HG03097 (cell line): ENCODE measurements around the gene SLC25A5.
A peak's percentile ranks its signal among the peaks of the same experiment; 100 is the strongest.
"Not testable (repeated sequence)": the region's sequence is repeated elsewhere in the genome, so short reads cannot be mapped to it uniquely, and the experiment has no call there.

Source experiments
- ATAC-seq: cut with Tn5 transposase; IDR thresholded peaks from one replicate; pipeline ENCODE4 v1.9.1; 2021; ENCODE audit not compliant: unreplicated experiment, low FRiP score

The SLC25A5 gene

DNA sequence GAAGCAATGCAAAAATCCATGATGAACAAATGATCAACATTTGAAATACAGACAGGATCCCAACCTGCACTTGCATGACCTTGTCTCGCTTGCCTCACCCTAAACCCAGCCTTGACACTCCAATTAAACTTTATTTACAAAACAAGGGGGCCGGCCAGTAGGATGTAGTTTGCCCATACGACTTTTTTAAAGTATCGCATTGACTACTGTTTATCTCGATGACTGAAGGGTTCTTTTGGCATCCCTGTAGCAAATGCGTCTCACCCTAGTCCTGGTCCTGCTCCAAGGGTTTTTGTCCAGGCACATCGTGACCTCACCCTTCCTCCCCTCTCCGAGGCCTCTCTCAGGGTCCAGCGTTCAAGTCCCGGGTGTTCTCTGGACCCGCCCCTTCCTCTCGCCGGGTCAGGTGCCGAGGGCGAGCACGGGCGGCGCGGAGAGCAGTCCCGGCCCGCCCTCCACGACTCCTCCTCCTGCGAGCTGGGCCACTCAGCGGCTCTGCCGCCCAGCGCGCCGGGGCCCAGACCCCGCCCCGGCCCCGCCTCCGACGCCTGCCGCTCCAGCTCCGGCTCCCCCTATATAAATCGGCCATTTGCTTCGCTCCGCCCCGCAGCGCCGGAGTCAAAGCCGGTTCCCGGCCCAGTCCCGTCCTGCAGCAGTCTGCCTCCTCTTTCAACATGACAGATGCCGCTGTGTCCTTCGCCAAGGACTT lies at the start of gene SLC25A5:
SLC25A5 (plus strand) TSS at position 603 of the 709 bp plus-strand sequence; CDS start at position 675, 72 bp downstream.
- ATAC-seq: peak; percentile 88

- no peak for ATAC-seq
These were observed 49.1 kb upstream of the SLC25A5 start for GRCh38 chrX:119419146-119419545.

DNA sequence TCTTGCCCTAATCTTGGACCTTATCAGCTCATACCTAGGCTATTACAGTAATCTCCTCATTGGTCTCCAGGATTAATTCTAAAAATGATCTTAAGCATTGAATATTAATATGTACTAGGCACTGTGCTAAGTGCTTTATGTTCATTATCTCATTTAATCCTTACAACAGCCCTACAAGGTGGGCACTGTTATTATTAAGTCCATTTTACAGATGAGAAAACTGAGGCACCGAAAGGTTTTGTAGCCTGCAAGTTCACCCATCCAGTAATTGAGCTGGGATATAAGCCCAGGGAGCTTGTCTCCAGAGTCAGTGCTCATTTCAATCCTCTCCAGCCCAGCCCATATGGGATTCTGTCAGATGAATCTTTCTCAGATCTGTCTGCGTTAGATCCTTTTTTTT lies 48.3 kb upstream of the SLC25A5 start:
- no peak for ATAC-seq

DNA sequence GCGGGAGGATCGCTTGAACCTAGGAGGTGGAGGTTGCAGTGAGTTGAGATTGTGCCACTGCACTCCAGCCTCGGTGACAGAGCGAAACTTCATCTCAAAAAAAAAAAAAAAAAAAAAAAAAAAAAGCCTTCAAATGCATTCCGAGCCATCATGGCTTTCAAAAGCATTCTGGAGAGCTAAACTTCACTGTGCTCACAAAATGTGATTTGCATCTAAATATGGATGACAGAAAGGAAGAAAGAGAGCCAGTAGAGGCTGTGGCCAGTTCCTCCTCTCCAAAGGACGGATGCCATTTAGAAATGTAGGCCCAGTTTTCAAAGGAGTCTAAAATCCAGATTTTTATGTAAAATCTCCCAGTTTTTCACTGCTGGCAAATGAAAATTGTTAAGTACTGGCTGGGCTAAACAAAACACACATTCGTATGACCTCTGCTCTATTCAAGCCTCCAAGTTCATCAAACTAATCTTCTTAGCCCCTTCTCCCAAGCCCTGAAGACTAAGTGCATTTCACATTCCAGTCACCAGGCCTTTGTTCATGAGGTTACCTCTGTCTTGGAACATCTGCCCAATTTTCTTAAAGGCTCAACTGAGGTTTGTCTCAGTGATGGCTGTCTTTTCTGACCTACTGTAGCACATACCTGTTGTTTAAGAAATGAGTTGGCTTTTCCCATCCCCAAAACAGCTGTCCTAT lies 47.1 kb upstream of the SLC25A5 start:
- no peak for ATAC-seq

DNA sequence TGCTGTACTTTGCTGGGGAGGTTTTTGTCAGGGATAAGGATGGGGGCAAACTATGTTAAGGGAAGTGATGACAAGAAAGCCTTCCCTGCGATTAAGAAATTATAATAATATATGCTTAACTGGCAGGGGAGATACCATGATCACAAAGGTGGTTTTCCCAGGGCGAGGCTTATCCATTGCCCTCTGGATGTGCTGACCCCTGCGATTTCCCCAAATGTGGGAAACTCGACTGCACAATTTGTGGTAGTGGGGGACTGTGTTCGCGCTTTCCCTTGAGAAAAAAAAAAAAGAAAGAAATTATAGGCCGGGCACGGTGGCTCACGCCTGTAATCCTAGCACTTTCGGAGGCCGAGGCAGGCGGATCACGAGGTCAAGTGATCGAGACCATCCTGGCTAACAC lies 44.6 kb upstream of the SLC25A5 start:
- no peak for ATAC-seq

DNA sequence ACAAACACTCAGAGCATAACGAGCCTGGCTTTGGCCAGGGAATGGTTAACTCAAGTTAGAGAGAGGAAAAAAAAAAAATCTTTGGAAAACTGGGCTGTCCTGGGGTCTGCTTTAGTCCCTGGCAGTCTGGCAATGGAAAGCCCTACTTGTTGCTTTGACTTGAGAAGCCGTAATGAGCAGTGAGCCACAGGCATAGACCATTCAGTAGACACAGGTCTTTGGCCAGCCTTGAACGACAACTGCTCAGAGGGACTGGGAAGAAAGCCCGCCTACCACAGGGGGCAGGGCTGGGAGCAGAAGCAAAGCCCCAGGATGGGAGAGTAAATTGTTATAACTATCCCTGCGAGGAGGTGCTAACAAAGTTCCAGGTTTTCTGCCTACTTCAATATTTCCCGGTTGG lies 43.2 kb upstream of the SLC25A5 start:
- ATAC-seq: no peak

DNA sequence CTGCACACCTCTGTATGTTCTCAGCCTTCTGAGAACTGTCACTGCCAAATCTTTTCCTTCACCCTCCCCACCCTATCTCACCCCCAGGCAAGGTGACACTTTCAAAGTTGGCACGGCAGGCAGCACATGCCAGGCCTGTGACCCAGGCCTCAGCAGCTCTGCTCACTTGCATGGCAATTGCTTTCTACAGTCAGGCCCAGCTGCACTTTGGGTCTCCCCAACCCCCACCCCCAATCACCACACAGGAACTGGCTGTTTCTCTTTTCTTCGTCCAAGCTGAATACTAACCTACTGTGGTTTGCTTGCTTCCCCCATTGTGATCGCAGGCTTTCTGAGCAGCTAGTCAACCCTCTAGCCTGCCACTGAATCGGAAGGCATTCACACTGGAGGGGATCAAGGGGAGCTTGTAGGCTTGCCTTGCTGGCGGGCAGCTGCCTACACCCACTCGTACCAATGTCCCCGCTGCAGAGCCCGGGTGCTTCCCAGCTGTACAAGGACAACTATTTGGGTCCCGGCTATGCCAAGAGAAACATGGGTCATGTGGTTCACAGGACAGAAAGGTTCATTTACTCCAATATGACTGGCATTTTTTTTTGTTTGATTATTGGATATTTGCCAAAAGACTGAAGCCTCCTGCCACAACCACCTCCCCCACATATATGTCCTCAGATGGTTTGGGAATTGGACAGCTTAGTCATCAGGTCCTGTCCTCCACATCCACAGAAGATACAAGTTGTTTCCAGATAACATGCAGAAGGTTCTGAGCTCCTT lies 41.0 kb upstream of the SLC25A5 start:
- peak; percentile 75 for ATAC-seq

GRCh38 chrX:119427795-119428185 lies 40.5 kb upstream of the SLC25A5 start:
- ATAC-seq: no peak

DNA sequence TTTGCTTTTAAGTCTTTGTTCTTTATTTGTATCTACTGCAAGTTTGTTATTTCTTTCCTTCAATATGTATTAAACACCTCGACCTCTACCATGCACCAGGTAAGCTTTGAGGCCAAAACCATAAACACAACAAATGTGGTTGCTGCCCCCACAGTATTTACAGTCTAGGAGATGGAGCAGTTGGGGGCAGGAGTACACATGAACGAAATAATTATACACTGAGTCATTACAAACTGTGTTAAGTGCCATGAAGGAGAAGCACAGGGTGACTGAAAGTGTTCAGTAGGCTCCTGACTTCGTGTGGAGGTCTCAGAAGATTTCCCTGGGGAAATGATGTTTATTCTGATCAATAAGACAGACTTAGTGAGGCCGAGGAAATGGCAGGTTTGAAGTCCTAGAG lies 38.8 kb upstream of the SLC25A5 start:
- no peak for ATAC-seq

- not testable (repeated sequence) for ATAC-seq
These were observed 26.9 kb upstream of the SLC25A5 start for GRCh38 chrX:119441295-119441694.

GRCh38 chrX:119442286-119442685 lies 26.0 kb upstream of the SLC25A5 start:
- no peak for ATAC-seq

DNA sequence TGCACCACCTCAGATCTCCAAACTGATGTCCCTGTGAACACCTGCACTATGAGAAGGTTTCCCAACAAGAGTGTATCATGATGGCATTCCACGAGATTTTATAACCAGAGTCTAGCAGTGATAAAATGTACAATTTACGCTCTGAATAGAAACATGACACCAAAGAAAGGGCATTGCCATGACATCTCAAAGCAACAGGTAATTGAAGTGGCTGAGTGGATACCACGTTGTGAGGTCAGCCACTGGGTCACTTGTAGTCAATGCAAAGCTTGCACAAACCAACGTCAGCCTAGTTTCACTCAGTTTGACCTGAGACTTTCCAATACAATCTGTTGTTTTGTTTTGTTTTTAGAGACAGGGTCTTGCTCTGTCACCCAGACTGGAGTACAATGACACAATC lies 15.0 kb upstream of the SLC25A5 start:
- no peak for ATAC-seq

GRCh38 chrX:119455264-119455663 lies 13.0 kb upstream of the SLC25A5 start:
- ATAC-seq: no peak

DNA sequence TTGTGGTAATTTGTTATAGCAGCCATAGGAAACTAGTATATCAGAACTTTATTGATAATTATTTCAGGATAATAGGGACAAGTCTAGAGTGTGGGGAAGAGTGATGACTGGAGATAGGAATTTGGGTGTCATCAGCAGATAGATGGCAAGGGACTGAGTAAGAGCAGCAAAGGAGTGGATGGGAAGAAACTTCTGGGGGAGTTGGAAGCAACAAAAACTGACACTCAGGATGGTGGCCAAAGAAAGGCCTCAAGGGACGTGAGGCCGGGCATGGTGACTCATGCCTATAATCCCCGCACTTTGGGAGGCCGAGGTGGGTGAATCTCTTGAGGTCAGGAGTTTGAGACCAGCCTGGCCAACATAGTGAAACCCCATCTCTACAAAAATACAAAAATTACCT lies 9.1 kb upstream of the SLC25A5 start:
- no peak for ATAC-seq

- ATAC-seq: no peak
These were observed 2.7 kb upstream of the SLC25A5 start for GRCh38 chrX:119465555-119465954.

- no peak for ATAC-seq
These were observed 1.3 kb upstream of the SLC25A5 start for GRCh38 chrX:119466970-119467369.

- no peak for ATAC-seq
These were observed 811 bp upstream of the SLC25A5 start for GRCh38 chrX:119467433-119467832.

DNA sequence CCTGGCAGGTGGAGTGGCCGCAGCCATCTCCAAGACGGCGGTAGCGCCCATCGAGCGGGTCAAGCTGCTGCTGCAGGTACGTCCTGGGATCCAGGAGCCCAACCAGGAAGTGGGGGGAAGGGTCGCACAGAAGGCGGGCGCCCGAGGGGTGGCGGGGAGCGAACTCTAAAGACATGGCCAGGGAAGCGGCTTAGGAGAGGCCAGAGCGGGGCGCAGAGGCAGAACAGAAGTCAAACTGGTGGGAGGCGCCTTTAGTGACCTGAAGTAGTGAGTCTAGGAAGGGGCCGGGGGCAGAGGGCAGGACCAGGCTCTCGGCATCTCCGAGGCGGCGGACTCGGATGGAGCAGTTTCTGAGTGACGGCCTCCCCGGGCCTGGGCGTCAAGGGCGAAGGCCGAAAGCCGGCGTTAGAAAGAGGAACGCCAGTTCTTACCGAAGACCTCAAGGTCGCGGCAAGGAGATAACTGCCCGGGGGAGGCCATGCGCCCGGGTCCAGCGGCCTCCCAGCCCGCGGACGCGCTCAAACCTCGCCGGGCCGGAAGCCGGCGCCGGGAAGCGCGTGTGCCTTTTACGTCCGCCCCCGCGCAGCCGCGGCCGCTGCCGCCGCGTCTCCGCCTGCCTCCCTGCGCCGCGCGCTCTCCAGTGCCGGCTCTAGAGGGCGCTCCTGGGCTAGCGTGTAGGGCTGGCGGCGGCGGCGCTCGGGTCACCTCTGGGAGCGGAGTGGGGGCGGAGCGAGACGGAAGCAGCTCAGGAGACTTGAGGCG lies 488 bp downstream of the SLC25A5 start:
- peak; percentile 75 for ATAC-seq

DNA sequence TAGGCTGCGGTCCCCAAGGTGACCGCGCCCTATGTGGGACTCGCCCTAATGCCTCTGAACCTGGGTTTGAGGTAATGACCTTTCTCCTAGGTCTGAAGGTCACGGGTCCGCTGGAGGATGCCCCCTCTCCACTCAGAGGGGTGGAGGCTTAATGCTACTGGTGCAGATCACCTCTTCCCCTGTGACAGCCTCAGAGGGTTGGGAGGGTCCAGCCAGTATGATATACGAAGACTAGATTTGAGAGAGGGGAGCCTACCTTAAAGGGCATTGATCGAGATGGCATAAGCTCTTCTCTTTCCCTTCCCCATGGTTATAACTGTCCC lies 1.0 kb downstream of the SLC25A5 start:
- ATAC-seq: no peak

GRCh38 chrX:119474615-119475388 lies 6.6 kb downstream of the SLC25A5 start:
- no peak for ATAC-seq
